ENCODE measurements around the gene KLHL29.

KLHL29 gene

DNA sequence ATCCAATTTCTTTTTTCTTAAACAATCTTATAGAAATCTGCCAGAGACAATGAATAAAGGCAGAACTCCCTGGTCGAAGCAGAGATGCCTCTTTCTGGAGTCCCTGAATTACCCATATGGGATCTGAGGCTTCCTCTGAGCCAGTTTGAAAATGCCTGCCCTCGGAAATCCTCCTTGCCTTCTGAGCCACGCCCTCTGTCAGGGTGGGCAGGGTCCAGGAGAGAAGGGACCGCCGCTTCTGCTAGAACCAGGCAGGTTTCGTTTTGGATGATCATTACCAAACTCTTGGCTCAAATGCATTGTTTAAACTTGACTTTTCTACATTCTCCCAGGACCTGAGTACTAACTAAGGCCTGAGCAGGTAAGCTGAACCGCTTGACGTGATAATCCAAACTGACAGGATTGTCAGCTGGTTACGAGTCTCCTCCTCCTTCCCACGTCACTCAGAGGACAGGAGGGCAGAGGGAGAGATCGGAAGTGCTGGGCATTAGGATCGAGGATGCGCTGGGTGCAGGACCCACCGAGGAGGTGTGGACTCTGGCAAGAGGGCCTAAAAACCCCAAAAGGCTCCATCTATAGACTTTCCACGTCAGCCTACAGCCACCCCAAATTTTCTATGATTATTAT, 128.4 kb downstream of the KLHL29 start:
- DNase-seq, result peak in 5 of 42 donors; percentile 28 to 66 (median 39)
- intact Hi-C loops (cut with DNase I), result no loop called here

DNA sequence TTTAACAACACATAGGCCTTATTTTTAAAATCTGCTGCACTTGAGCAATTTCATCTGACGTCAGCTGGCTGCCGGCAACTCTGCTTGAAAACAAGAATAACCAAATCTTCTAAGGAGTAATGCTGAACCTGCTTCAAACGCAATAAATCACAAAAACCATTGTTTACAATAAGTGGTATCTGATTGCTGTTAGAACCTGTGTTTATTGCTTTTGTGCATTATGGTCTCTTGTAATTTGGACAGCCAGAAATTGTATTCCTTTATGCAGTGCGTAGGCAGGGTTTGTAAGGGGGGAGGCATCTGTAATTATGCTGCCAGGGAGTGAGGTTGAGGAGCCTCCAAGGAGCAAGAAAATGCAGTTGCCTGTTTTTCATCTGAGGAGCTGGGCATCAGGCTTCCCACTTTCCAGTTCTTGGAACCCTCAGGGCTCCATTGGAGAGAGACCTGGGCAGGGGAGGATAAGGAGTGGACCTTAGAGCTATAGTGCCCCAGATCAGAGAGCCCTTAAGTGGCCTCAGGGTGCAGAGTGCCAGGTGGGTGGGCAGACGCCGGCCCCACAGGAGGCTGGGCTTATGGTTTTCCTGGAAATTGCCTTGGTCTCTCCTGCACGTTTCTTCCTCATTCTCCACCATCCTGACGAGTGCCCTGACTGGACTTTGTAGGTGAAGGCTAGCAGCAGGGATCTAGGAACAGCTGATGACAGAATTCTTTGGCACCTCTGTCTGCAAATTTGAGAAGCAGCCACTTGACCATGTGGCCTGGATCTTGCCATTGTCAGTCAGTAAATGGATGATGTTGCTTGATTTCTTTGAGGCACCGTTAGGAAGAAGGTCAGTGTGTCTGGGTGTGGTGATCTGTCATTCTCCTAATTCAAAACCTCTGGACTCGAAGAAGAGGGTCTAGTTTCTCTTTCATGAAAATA, 129.2 kb downstream of the KLHL29 start:
- intact Hi-C loops (cut with DNase I), result no loop called here
- peak in 3 of 42 donors; percentile 33 to 54 (median 54) for DNase-seq

DNA sequence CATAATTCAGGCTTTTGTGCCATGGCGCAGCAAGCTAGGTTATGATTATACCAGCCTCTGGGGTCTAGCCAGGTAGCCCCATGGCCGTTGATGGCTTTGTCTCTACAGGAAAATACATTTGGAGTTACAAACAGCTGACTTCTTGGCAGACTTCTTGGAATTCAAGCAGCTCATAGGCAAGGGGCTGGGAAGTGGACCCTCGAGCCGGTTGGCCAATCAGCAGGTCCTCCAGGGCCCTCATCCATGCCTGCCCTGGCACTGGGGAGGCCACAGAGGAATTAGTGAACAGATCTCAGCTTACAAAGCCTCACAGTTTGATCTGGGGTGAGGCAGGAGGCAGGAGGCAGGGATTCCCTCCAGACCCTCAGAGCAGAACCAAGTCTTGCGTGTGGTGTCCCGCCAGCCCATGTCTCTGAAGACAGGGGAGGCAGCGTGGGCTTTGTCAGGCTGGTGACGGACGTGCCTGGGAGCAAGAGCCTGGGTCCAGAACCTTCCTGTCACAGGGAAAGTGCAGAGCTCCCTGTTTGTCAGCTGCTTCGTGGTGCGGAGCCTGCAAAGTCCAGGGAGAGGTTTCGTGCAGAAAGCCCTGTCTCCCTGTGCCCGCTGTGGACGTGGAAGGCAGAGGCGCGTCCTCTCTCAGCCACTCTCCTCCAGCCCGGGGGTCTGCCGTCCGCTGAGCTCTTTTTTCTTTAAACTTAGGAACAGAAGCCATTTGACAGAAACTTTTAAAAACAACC, 131.7 kb downstream of the KLHL29 start:
- intact Hi-C loops (cut with DNase I), result no loop called here
- DNase-seq, result no peak

DNA sequence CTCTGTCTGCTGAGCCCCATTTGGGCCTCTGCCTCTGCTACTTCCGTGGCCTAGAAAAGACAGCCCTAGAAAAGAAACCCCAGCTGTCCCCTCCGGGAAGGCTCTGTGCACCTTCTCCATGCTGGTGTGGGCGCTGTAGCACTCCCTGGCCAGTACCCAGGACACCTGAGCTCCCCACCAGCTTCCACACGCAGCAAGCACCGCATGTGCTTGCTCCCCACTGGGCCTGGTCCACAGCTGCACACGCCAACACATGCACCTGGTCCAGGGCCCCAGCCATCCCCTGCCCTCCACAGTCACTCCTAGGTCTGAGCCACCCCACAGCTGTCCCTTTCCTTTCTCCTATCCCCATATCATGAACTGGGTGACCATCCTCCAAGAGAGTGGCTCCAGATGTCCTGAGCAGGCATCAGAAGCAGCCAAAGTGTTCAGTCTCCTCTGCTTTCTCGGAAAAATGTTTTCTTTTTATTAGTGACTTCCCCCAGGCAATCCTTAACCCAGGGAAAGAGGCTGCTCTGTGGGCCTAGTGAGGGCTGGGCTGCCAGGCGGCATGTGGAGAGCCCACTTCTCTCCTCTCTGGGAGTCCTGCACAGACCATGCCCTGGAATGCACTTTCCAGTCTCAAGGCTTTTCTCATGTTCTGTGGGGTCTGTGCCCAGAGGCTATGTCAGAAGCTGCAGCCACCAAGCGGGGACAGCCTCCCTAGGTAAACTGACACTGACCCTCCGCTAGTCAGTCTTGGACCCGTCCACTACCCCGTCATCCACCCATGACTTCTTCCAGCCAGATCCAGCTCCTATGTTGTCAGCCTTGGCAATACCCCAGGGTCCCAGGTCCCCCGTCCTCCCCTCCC, 133.7 kb downstream of the KLHL29 start:
- intact Hi-C loops (cut with DNase I), result no loop called here
- no peak for DNase-seq

DNA sequence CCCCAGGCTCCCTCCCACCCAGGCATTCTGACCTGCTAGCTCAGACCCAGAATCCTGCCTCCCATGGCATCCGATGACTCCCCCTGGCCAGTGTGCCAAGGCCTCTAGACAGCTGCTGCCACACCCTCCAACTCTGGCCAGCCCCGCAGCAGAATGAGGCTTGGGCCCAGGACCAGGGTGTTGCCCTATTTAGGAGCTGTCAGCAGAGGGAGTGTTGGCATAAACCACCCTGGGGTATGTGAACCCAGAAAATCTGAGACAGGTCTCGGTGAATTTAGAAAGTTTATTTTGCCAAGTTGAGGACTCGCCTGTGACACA, 134.3 kb downstream of the KLHL29 start:
- DNase-seq, result no peak
- intact Hi-C loops (cut with DNase I), result no loop called here

DNA sequence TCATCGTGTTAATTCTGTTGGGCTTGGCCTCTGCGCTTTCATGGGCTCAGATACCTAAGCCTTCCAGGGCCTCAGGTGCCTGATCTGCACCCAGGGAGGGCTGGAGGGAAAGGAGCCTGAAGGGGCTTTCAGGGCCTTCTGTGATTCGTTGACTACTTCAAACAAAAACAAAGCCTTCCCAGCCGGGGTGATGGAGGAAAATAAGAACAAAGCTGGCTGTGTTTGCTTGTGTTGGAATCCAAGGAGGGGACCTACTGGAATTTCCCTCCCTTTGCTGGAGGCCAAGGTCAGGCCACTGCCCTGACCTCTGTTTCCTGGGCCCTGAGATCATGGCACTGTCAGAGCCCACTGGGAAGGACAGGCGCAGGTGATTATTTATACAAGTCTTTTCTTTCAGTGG, 135.3 kb downstream of the KLHL29 start:
- intact Hi-C loops (cut with DNase I), result no loop called here
- no peak for DNase-seq

DNA sequence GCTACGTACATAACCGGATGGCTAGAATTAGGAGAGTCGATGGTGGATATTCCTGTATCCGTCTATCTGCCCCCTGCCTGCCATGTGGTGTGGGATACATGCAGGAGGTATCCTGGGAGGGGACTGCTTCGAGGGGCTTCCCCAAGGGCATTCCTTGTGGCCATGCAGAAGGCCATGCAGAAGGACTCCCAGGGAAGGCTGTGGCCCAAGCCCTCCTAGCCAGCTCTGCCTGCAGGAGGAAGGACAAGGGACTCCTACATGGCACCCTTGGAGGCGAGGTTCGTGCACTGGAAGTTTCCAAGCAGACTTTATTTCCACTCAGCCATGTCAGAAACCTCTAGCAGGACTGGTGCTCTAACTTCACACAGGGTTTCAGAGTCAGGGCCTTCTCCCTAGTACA, 136.1 kb downstream of the KLHL29 start:
- intact Hi-C loops (cut with DNase I), result no loop called here
- no peak for DNase-seq

DNA sequence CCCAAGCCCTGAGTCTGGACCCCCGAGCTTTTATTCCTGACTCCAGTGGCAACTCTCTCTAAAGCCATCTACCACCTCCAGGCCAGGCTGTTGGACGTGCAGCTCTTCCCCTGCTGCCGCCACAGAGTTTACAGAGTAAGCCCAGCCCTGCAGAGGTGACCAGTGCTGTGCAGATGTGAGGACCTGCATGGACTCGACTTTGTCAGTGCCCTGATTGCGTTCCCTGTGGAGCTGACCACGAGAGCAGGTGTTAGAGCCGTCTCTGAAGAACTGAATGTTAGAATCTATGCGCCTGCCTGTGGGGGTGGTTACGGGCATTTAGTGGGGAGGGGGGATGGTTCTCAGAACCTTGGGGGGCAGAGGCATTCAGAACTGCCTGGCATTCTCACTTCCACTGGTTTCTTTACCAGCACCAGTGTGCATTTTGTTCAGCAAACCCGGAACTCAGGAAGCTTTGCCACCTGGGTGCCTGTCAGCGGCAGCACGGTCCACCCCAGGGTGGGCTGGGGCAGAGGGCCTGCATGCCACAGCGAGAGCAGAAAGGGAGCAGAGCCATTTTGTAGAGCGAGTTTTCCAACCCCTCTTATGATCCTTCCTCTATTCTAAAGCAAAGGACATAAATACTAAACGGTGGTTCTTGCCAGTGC, 137.9 kb downstream of the KLHL29 start:
- no peak for DNase-seq
- intact Hi-C loops (cut with DNase I), result no loop called here

DNA sequence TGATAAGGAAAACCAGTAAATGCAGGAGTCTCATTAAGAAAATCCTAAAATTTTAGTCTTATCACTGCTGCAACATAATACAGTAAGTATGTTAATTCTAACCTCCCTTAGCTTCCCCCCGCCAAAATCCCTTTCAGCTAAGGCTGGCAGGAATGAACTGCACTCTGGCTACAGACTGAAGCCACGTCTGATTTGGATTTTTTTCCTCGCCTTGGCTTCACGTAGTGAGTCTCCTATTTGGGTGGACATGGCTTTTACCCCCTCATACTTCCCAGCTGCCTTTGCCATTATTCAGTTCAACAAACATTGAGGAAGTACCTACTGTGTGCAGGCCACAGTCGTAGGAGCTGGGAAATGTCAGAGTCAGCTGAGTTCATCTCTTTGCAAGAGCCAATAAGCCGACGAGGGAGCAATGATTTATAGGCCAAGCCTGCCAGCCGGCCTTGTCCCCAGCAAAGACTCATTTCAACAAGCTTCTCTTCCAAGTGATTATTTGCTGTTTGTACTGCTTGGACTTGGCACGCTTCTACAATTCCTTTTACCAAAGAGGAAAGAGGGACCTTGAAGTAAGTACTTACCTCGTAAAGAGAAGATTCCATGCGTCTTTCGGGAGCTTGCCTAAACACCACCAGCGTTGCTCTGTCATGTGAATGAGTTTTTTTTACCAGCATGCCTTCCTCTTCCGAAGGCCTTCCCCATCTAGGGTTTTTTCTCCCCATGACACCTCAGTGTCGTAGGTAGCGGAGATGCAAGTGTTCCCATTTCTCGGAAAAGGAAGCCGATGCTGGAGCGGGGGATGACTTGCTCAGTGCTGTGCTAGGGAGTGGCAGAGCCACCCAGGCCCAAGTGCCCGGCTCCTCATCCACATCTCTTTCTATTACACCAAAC, 138.6 kb downstream of the KLHL29 start:
- intact Hi-C loops (cut with DNase I), result no loop called here
- no peak for DNase-seq

DNA sequence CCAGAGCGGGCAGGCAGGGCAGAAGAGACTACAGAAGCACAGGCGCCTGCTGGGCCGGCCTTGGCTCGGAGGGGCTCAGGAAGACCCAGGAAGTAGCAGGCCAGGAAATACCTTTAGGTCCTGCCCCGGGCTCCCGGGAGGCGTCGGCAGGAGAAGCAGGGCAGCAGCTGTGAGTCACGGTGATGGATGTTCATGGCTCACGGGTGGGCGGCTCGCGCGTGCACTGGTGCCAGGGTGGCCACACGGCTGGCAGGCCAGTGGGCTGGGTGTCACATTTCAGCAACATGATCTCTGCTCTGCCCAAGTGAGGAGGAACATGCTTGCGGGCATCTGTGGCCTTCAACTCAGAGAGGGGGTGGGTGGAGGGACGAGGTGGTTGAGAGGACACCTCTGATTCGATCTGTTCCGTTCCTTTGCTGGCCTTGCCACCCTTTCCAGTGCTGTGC, 139.3 kb downstream of the KLHL29 start:
- intact Hi-C loops (cut with DNase I), result no loop called here
- no peak for DNase-seq

DNA sequence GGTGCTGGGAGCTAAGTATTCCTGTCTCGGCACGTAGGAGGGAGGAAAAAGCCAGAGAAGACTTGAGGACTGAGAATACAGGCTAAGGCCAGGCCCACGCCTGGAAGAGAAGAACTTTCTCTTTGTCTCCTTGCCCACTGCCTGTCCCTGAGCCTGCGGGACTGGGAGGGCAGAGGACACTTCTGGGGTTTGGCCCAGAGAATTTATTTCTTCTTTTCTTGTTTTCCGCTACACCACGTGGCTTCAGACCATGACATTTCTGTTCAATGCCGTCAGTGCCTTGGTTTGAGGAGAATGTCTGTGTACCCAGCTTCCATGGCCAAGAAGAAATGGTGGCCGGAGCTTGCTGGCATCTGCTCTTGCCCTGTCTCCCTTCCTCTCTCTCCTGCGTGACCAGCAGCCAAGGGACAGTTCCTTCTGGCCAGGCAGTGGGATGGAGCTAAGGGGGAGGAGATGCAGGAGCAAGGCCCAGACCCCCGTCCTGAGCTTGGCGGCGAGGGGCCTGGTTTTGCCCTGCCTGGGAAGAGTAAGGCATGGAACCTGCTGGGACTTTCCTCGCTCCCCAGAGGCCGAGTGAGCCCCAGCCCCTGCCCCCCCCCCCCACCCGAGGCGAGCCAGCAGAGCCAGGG, 140.3 kb downstream of the KLHL29 start:
- intact Hi-C loops (cut with DNase I), result no loop called here
- DNase-seq, result peak in 5 of 42 donors; percentile 23 to 71 (median 30)

DNA sequence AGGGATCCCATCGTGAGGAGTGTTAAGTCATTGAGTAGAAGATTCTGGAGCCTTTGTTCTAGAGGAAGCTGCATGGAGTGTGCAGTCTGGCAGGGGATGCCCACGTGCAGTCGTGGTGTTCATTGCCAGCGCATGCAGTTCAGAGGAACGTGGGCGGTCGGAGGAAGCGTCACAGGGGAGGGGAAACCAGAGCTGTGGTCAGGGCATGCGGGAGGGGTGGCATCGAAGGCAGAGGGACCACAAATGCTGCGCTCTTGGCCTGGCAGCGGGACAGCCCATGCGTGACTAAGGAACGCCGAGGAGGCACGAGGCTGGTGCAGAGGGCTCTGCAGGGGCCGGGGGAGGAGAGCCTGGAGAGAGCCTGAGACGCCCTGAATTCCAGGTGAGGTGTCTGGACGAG, 141.1 kb downstream of the KLHL29 start:
- intact Hi-C loops (cut with DNase I), result no loop called here
- no peak for DNase-seq

DNA sequence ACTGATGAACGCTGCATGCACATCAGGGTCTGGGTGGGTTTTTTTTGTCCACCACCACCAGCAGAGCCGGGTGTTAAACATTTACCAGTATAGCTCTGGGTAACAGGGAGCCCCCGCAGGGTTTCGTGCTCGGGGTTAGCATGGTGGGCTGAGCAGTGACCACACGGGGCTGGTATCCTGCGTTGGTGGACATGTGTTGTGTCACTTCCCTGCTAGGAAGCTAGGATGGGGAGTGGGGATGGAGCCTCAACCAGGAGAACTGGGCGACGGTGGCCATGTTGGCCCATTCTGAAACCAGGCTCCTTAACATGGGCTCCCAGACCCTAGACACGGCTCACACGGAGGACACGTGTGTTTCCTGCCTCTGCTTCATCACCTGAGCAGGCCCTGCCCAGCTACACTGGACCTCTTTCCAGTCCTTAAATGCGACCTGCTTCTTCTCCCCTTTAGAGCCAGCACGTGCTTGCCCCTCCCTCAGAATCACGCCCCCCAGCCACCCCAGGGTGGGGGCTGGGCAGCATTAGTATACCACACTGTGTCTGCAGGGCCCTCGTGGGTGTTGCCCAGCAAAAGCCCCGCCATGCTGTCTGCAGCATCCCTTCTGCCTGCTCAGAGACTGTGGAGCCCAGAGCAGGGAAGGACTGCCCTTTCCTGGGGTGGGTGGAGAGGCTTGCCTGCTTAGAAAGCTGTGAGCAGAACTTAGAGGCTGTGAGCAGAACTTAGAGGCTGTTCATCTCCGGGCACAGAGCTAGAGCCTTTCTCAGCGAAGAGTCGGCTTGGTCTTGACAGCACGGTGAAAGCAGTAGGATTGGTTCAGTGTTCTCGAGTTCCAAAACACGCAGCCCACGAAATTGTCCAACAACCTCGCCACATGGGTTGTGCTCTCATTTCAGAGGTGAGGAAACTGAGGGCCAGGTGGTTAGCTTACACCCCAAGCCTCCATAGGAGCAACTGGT, 142.1 kb downstream of the KLHL29 start:
- intact Hi-C loops (cut with DNase I), result no loop called here
- no peak for DNase-seq

DNA sequence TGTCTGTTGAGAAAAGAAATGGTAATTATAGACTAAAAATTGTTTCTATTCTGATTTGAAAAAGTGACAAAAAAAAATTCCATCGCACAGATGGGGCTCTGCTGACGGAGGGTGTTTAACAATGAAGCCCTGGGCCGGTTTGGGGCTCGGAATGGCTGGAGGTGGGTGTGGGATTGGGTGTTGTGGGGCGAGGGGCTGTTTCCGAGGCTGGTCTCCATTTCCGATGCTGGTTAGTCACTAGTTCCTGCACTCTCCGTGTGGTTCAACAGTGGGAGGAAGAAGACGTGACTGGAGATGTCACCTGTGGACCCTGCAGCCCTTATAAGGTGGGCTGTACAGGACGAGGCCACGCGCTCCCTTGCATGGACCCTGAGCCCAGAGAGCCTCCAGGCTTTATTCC, 143.2 kb downstream of the KLHL29 start:
- no peak for DNase-seq
- intact Hi-C loops (cut with DNase I), result no loop called here

DNA sequence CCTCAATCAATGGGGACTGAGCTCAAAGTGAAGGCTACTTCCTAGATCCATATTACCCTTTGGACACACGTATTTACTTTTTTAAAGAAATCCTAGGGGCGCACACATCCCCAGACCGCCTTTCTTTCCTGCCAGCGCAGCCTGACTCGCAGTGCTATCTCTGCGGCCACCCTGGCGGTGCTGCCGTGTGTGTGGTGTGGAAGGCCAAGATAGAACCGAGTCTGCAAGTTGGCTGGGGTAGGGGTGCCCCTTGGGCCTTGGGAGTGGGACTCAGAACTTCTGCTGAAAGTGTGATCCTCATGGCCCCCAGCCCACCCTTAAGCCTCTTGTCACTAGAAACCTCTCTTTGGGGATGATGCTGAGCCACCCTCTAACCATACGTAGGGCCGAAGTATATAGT, 143.7 kb downstream of the KLHL29 start:
- no peak for DNase-seq

DNA sequence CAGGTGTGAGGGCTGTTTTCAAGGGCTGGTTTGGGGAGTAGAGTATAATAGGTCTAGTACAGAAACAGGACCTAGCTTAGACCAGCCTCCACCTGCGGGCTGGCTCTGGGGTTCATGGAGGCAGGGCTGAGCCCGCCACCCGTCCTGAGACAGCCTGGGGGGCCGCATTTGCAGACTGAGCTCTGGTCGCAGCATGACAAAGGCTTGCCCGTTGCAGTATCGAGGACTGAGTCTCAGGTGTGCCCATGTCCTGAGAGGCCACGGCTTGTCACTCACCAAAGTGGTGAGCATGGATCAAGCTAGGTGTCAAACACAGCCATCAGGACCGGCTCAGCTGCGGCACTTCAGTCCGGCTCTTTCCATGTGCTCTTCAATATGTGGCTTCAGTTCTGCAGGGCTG, 144.7 kb downstream of the KLHL29 start:
- DNase-seq, result no peak
- intact Hi-C loops (cut with DNase I), result no loop called here

More for the DNA sequence above, 143.7 kb downstream of the KLHL29 start:
- intact Hi-C loops (cut with DNase I), result no loop called here

All from head of caudate nucleus (tissue), 42 donors.